DOHH2 (cell line): ENCODE results near the gene HOXC6.

Source experiments
- EZH2phosphoT487 ChIP-seq: fragments of 200-600 bp; sonication (generic); IDR thresholded peaks from 2 replicates; pipeline ENCODE4 v1.6.1; 2017; ENCODE audit warnings: borderline replicate concordance, mild to moderate bottlenecking, antibody characterized with exemption, low read length, moderate library complexity, mixed read lengths
- TF ChIP-seq, protein P1 (sequence below): fragments of 200-600 bp; sonication (generic); IDR thresholded peaks from one replicate; pipeline ENCODE4 v1.5.1; 2014; ENCODE audit warnings: antibody characterized with exemption, mild to moderate bottlenecking, low read depth, low read length; ENCODE audit not compliant: poor library complexity, severe bottlenecking

DNA sequence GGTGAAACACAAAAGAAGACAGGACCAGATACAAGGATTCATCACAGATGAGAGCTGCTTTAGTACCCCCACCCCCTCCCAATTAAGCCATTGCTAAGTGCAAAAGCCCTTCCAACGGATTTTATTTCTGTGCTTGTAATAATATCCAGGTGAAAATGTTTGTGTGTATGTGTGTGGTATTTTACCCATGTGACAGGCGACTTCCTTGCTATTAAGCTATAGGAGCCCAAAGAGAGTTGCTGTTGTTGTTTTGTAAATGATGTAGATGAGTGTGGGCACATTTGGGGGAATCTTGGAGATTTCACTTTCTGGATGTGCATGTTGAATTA, 22.2 kb downstream of the HOXC6 start:
- TF ChIP-seq, protein P1, sequence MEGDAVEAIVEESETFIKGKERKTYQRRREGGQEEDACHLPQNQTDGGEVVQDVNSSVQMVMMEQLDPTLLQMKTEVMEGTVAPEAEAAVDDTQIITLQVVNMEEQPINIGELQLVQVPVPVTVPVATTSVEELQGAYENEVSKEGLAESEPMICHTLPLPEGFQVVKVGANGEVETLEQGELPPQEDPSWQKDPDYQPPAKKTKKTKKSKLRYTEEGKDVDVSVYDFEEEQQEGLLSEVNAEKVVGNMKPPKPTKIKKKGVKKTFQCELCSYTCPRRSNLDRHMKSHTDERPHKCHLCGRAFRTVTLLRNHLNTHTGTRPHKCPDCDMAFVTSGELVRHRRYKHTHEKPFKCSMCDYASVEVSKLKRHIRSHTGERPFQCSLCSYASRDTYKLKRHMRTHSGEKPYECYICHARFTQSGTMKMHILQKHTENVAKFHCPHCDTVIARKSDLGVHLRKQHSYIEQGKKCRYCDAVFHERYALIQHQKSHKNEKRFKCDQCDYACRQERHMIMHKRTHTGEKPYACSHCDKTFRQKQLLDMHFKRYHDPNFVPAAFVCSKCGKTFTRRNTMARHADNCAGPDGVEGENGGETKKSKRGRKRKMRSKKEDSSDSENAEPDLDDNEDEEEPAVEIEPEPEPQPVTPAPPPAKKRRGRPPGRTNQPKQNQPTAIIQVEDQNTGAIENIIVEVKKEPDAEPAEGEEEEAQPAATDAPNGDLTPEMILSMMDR = no peak
- no peak for TF ChIP-seq EZH2phosphoT487
